HG02678 (cell line): ENCODE data around the gene ROPN1L.
"Not testable (repeated sequence)": the region's sequence is repeated elsewhere in the genome, so short reads cannot be mapped to it uniquely, and the experiment has no call there.

ENCODE experiments used
- ATAC-seq: cut with Tn5 transposase; IDR thresholded peaks from one replicate; pipeline ENCODE4 v1.9.1; 2021; ENCODE audit warnings: mild to moderate bottlenecking, moderate library complexity; ENCODE audit not compliant: unreplicated experiment

ROPN1L gene

GRCh38 chr5:10441083-10441991 lies at the start of gene ROPN1L:
Gene ROPN1L (plus strand): TSS chr5:10441879. CDS start chr5:10442168, 289 bp downstream.
- peak; percentile 97 for ATAC-seq

GRCh38 chr5:10392567-10393328 lies 48.9 kb upstream of the ROPN1L start:
- ATAC-seq = not testable (repeated sequence)

- no peak for ATAC-seq
These were observed 48.2 kb upstream of the ROPN1L start for GRCh38 chr5:10393491-10393890.

- ATAC-seq = no peak
These were observed 45.1 kb upstream of the ROPN1L start for GRCh38 chr5:10396552-10396951.

GRCh38 chr5:10399839-10400238 lies 41.8 kb upstream of the ROPN1L start:
- ATAC-seq = no peak

- ATAC-seq = no peak
These were observed 41.3 kb upstream of the ROPN1L start for GRCh38 chr5:10400411-10400810.

- no peak for ATAC-seq
These were observed 40.8 kb upstream of the ROPN1L start for GRCh38 chr5:10400831-10401230.

GRCh38 chr5:10401498-10401897 lies 40.2 kb upstream of the ROPN1L start:
- peak; percentile 80 for ATAC-seq

GRCh38 chr5:10403829-10404228 lies 37.9 kb upstream of the ROPN1L start:
- ATAC-seq = no peak

- no peak for ATAC-seq
These were observed 35.0 kb upstream of the ROPN1L start for GRCh38 chr5:10406651-10407050.

GRCh38 chr5:10409504-10409903 lies 32.2 kb upstream of the ROPN1L start:
- ATAC-seq = no peak

GRCh38 chr5:10410662-10411061 lies 31.0 kb upstream of the ROPN1L start:
- no peak for ATAC-seq

- no peak for ATAC-seq
These were observed 30.3 kb upstream of the ROPN1L start for GRCh38 chr5:10411336-10411735.

- ATAC-seq = no peak
These were observed 24.8 kb upstream of the ROPN1L start for GRCh38 chr5:10416868-10417267.

- ATAC-seq = peak; percentile 73
These were observed 22.9 kb upstream of the ROPN1L start for GRCh38 chr5:10418654-10419345.

- ATAC-seq = no peak
These were observed 21.2 kb upstream of the ROPN1L start for GRCh38 chr5:10420468-10420867.

- no peak for ATAC-seq
These were observed 20.7 kb upstream of the ROPN1L start for GRCh38 chr5:10420932-10421331.

- peak; percentile 39 for ATAC-seq
These were observed 19.6 kb upstream of the ROPN1L start for GRCh38 chr5:10421896-10422691.

GRCh38 chr5:10423022-10423421 lies 18.7 kb upstream of the ROPN1L start:
- no peak for ATAC-seq

GRCh38 chr5:10424124-10424731 lies 17.5 kb upstream of the ROPN1L start:
- ATAC-seq = no peak
